GM19395 (cell line): ENCODE data around the gene ACTN2.

ENCODE experiments used
- ATAC-seq: cut with Tn5 transposase; IDR thresholded peaks from one replicate; pipeline ENCODE4 v1.9.1; 2021; ENCODE audit warnings: mild to moderate bottlenecking, moderate library complexity; ENCODE audit not compliant: unreplicated experiment

Gene ACTN2

GRCh38 chr1:236812334-236813030, 126.2 kb downstream of the ACTN2 start:
- ATAC-seq: no peak
